K562 (cell line): ENCODE results near the gene MARK2. TPM values are rescaled to one million over a fixed set of nuclear protein-coding genes. Genes with fewer than 3 reads are reported as not detected.

Source experiments
- CHD2 ChIP-seq: IDR thresholded peaks from 2 replicates; pipeline ENCODE4 v1.6.1; 2011; ENCODE audit warnings: low read depth, low read length
- CXXC5 ChIP-seq: fragments of 250-450 bp; sonication (Bioruptor Pico); IDR thresholded peaks from 2 replicates; pipeline ENCODE4 v1.8.0; 2022; ENCODE audit warnings: inconsistent platforms, mild to moderate bottlenecking, moderate library complexity
- KDM5B ChIP-seq: fragments of 200-600 bp; sonication (generic); IDR thresholded peaks from 2 replicates; pipeline ENCODE4 v1.6.1; 2012; ENCODE audit warnings: low read depth, mild to moderate bottlenecking, moderate library complexity, low read length, control low read depth, inconsistent platforms; ENCODE audit not compliant: insufficient replicate concordance
- MAX ChIP-seq: sonication (generic); formaldehyde crosslinking; IDR thresholded peaks from 2 replicates; pipeline ENCODE4 v1.9.0; 2022; ENCODE audit warnings: mild to moderate bottlenecking, missing genetic modification reagents
- TBP ChIP-seq: optimal IDR thresholded peaks from 2 replicates; pipeline ENCODE3; 2011; ENCODE audit warnings: low read depth, low read length, improper control_type of control experiment
- polyA plus RNA-seq, 8 experiments: library from polyadenylated mRNA; depleted of rRNA in 4 of 8; stranded (reverse) in 5 of 8; unstranded in 3 of 8; fragments of >200 nt; fragmentation: Nextera tagmentation in 2 of 8; fragmentation: Illumina TruSeq in 1 of 8; extraction: Ambion mirVana in 2 of 8; extraction: Trizol in 1 of 8; gene quantifications; 2 replicates each; pipeline versions ENCODE4 v1.2.1 to v1.2.3, GENCODE V29; 2011 to 2014; ENCODE audit warnings: inconsistent platforms in 1 of 8, missing spikeins in 1 of 8
- total RNA-seq, 7 experiments: library from RNA; depleted of rRNA in 6 of 7; stranded (reverse); fragments of >200 nt in 6 of 7; fragmentation: Illumina TruSeq in 2 of 7; extraction: Trizol in 2 of 7; gene quantifications; 2 replicates each; pipeline versions ENCODE4 v1.2.1 to v1.2.3, GENCODE V29; 2011 to 2021; ENCODE audit warnings: low replicate concordance in 1 of 7
- TF ChIP-seq, protein P1 (sequence below): fragments of 200-400 bp; formaldehyde crosslinking; IDR thresholded peaks from 2 replicates; pipeline ENCODE4 v1.6.1; 2017; ENCODE audit warnings: mild to moderate bottlenecking, low read depth, low read length, moderate library complexity
- TF ChIP-seq, protein P2 (sequence below): sonication (generic); formaldehyde crosslinking; IDR thresholded peaks from 2 replicates; pipeline ENCODE4 v1.8.0; 2022; ENCODE audit warnings: missing genetic modification reagents, mild to moderate bottlenecking, moderate library complexity, borderline replicate concordance
- TF ChIP-seq, protein P3 (sequence below): fragments of 450-650 bp; conservative IDR thresholded peaks from 2 replicates; pipeline ENCODE4 v1.6.1; 2016; ENCODE audit warnings: missing genetic modification characterization, low read depth, mild to moderate bottlenecking, control low read depth, missing compliant biosample characterization
- TF ChIP-seq, protein P4 (sequence below): fragments of 450-650 bp; IDR thresholded peaks from 2 replicates; pipeline ENCODE4 v1.6.1; 2017; ENCODE audit warnings: mild to moderate bottlenecking, moderate library complexity

The MARK2 gene
- total and polyA plus RNA-seq, 9 of the 15 experiments (the other 6 are each of a cell fraction or from before 2014, with no cell fraction given) = 0.32 to 43.5 (median 15.1) TPM

GRCh38 chr11:63916837-63917691, 78.2 kb downstream of the MARK2 start, which contains the start of gene RCOR2 (continued):
- TF ChIP-seq, protein P1, sequence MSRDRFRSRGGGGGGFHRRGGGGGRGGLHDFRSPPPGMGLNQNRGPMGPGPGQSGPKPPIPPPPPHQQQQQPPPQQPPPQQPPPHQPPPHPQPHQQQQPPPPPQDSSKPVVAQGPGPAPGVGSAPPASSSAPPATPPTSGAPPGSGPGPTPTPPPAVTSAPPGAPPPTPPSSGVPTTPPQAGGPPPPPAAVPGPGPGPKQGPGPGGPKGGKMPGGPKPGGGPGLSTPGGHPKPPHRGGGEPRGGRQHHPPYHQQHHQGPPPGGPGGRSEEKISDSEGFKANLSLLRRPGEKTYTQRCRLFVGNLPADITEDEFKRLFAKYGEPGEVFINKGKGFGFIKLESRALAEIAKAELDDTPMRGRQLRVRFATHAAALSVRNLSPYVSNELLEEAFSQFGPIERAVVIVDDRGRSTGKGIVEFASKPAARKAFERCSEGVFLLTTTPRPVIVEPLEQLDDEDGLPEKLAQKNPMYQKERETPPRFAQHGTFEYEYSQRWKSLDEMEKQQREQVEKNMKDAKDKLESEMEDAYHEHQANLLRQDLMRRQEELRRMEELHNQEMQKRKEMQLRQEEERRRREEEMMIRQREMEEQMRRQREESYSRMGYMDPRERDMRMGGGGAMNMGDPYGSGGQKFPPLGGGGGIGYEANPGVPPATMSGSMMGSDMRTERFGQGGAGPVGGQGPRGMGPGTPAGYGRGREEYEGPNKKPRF = no peak
- TF ChIP-seq MAX (CRISPR knock-in tag) = peak; percentile 24; the same call in 1 of the 2 replicates
- TF ChIP-seq TBP = peak; percentile 29
- peak; percentile 24 for TF ChIP-seq KDM5B
- TF ChIP-seq, protein P2, sequence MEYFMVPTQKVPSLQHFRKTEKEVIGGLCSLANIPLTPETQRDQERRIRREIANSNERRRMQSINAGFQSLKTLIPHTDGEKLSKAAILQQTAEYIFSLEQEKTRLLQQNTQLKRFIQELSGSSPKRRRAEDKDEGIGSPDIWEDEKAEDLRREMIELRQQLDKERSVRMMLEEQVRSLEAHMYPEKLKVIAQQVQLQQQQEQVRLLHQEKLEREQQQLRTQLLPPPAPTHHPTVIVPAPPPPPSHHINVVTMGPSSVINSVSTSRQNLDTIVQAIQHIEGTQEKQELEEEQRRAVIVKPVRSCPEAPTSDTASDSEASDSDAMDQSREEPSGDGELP (CRISPR knock-in tag) = peak; percentile 76
- TF ChIP-seq, protein P3, sequence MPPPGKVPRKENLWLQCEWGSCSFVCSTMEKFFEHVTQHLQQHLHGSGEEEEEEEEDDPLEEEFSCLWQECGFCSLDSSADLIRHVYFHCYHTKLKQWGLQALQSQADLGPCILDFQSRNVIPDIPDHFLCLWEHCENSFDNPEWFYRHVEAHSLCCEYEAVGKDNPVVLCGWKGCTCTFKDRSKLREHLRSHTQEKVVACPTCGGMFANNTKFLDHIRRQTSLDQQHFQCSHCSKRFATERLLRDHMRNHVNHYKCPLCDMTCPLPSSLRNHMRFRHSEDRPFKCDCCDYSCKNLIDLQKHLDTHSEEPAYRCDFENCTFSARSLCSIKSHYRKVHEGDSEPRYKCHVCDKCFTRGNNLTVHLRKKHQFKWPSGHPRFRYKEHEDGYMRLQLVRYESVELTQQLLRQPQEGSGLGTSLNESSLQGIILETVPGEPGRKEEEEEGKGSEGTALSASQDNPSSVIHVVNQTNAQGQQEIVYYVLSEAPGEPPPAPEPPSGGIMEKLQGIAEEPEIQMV (tag) = no peak
- TF ChIP-seq CXXC5 = peak; percentile 59
- TF ChIP-seq CHD2 = peak; percentile 76
- TF ChIP-seq, protein P4, sequence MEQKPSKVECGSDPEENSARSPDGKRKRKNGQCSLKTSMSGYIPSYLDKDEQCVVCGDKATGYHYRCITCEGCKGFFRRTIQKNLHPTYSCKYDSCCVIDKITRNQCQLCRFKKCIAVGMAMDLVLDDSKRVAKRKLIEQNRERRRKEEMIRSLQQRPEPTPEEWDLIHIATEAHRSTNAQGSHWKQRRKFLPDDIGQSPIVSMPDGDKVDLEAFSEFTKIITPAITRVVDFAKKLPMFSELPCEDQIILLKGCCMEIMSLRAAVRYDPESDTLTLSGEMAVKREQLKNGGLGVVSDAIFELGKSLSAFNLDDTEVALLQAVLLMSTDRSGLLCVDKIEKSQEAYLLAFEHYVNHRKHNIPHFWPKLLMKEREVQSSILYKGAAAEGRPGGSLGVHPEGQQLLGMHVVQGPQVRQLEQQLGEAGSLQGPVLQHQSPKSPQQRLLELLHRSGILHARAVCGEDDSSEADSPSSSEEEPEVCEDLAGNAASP = no peak
